HCT116 (cell line): ENCODE results near the gene RASA2. TPM values are rescaled to one million over a fixed set of nuclear protein-coding genes. Genes with fewer than 3 reads are reported as not detected.

Source experiments
- ATAC-seq: fragments of 200-7000 bp; cut with Tn5 transposase; 2 replicates; pipeline ENCODE4 v1.9.1; 2020; ENCODE audit warnings: mild to moderate bottlenecking, moderate library complexity
- BruUV-seq: library from RNA; stranded (reverse); fragments of 400-500 nt; replicated peaks from 2 replicates; lab custom pipeline; 2021; lab: Mats Ljungman, UMichigan
- CTCF ChIA-PET: fragments of 300-600 bp; sonication (Branson Sonifier 250); formaldehyde crosslinking; loops from one replicate; lab custom pipeline; 2021; ENCODE audit warnings: antibody characterized with exemption; lab: Charles Lee
- POLR2A ChIA-PET: fragments of 300-600, 350-600 bp; sonication (Branson Sonifier 250); formaldehyde crosslinking; loops from one replicate; lab custom pipeline; 2021; ENCODE audit warnings: antibody characterized with exemption; lab: Charles Lee
- RAD21 ChIA-PET, 2 experiments: fragments of 300-600 bp; sonication (Branson Sonifier 250); formaldehyde crosslinking; loops; one replicate each; lab custom pipeline; 2023; ENCODE audit warnings: low total read pairs in 2 of 2; ENCODE audit not compliant: uncharacterized antibody in 2 of 2, unreplicated experiment in 2 of 2, low non-redundant PET in 1 of 2; lab: Charles Lee
- DNase-seq: peaks from one replicate; pipeline ENCODE4 v3.0.0-alpha.2; 2010; ENCODE audit warnings: low read depth, low spot score
- H2AFZ ChIP-seq: fragments of 200-600 bp; shearing (Covaris generic), sonication (generic); 2 replicates; pipeline ENCODE4 v1.6.1; 2017; ENCODE audit warnings: low read depth, mixed run types, mixed read lengths, antibody characterized with exemption, low read length; ENCODE audit not compliant: poor library complexity, severe bottlenecking
- H3K27ac ChIP-seq: 2 replicates; pipeline ENCODE4 v1.5.1; 2012; ENCODE audit warnings: low read depth, low read length
- H3K27me3 ChIP-seq: fragments of 200-600 bp; sonication (generic); 2 replicates; pipeline ENCODE4 v1.6.1; 2016; ENCODE audit warnings: mixed run types, low read length, mixed read lengths; ENCODE audit not compliant: insufficient read depth
- H3K36me3 ChIP-seq, 2 experiments: fragments of 200-500 bp in 1 of 2; fragments of 200-600 bp in 1 of 2; sonication (Bioruptor generic) in 1 of 2; sonication (generic) in 1 of 2; 2 replicates each; pipeline versions ENCODE4 v1.5.1 to v1.6.1; 2014 to 2016; ENCODE audit warnings: low read length in 2 of 2, inconsistent platforms in 1 of 2, mixed read lengths in 1 of 2, mixed run types in 1 of 2; ENCODE audit not compliant: insufficient read depth in 2 of 2, control insufficient read depth in 1 of 2
- H3K4me1 ChIP-seq, 2 experiments: fragments of 200-600 bp in 1 of 2; sonication (generic) in 1 of 2; 2 replicates each; pipeline versions ENCODE4 v1.5.1 to v1.6.1; 2012 to 2017; ENCODE audit warnings: low read length in 2 of 2, inconsistent platforms in 1 of 2, mild to moderate bottlenecking in 1 of 2, mixed read lengths in 1 of 2, mixed run types in 1 of 2, moderate library complexity in 1 of 2; ENCODE audit not compliant: insufficient read depth in 2 of 2, control insufficient read depth in 1 of 2
- H3K4me2 ChIP-seq: fragments of 200-600 bp; sonication (generic); 2 replicates; pipeline ENCODE4 v1.6.1; 2017; ENCODE audit warnings: mixed run types, low read length, mixed read lengths
- H3K4me3 ChIP-seq, 2 experiments: fragments of 200-600 bp in 1 of 2; sonication (generic) in 1 of 2; replicated peaks in 1 of 2; 2 replicates each; pipeline ENCODE4 v1.5.1; 2011 to 2016; ENCODE audit warnings: low read length in 2 of 2, control low read depth in 1 of 2, low read depth in 1 of 2, mild to moderate bottlenecking in 1 of 2, mixed read lengths in 1 of 2, mixed run types in 1 of 2
- H3K79me2 ChIP-seq: fragments of 200-600 bp; sonication (generic); 2 replicates; pipeline ENCODE4 v1.6.1; 2017; ENCODE audit warnings: mild to moderate bottlenecking, mixed run types, low read length, moderate library complexity, mixed read lengths; ENCODE audit not compliant: insufficient read depth
- H3K9ac ChIP-seq: fragments of 200-600 bp; sonication (generic); 2 replicates; pipeline ENCODE4 v1.6.1; 2016; ENCODE audit warnings: low read length, mixed read lengths
- H3K9me2 ChIP-seq: fragments of 200-600 bp; sonication (generic), shearing (Covaris generic); 2 replicates; pipeline ENCODE4 v1.6.1; 2017; ENCODE audit warnings: mixed run types, mild to moderate bottlenecking, moderate library complexity; ENCODE audit not compliant: insufficient read depth
- H3K9me3 ChIP-seq, 2 experiments: fragments of 200-500 bp in 1 of 2; fragments of 200-600 bp in 1 of 2; sonication (Bioruptor generic) in 1 of 2; sonication (generic) in 1 of 2; 2 replicates each; pipeline ENCODE4 v1.6.1; 2014 to 2017; ENCODE audit warnings: low read length in 2 of 2, mixed read lengths in 2 of 2, inconsistent platforms in 1 of 2, low read depth in 1 of 2, mild to moderate bottlenecking in 1 of 2, mixed run types in 1 of 2, moderate library complexity in 1 of 2; ENCODE audit not compliant: control insufficient read depth in 1 of 2, insufficient read depth in 1 of 2
- H4K20me1 ChIP-seq: fragments of 200-600 bp; sonication (generic), shearing (Covaris generic); 2 replicates; pipeline ENCODE4 v1.6.1; 2017; ENCODE audit warnings: mixed run types, mild to moderate bottlenecking, moderate library complexity; ENCODE audit not compliant: insufficient read depth
- ATF3 ChIP-seq: IDR thresholded peaks from 2 replicates; pipeline ENCODE4 v1.6.1; 2012
- CEBPB ChIP-seq: IDR thresholded peaks from 2 replicates; pipeline ENCODE4 v1.6.1; 2012; ENCODE audit warnings: low read depth
- CTCF ChIP-seq, 3 experiments: fragments of 200-600 bp in 1 of 3; sonication (generic) in 1 of 3; IDR thresholded peaks in 2 of 3; conservative IDR thresholded peaks in 1 of 3; 2 replicates each; pipeline ENCODE4 v1.5.1; 2012 to 2017; ENCODE audit warnings: low read depth in 2 of 3, low read length in 2 of 3, antibody characterized with exemption in 1 of 3, borderline replicate concordance in 1 of 3, control low read depth in 1 of 3, mild to moderate bottlenecking in 1 of 3, mixed read lengths in 1 of 3, mixed run types in 1 of 3, moderate library complexity in 1 of 3; ENCODE audit not compliant: insufficient read depth in 1 of 3
- EGR1 ChIP-seq: IDR thresholded peaks from 2 replicates; pipeline ENCODE4 v1.6.1; 2012; ENCODE audit warnings: low read depth
- ELF1 ChIP-seq: IDR thresholded peaks from 2 replicates; pipeline ENCODE4 v1.6.1; 2012; ENCODE audit warnings: low read depth, borderline replicate concordance
- EZH2phosphoT487 ChIP-seq: fragments of 200-600 bp; IDR thresholded peaks from 2 replicates; pipeline ENCODE4 v1.6.1; 2018; ENCODE audit warnings: antibody characterized with exemption, borderline replicate concordance
- FOSL1 ChIP-seq: IDR thresholded peaks from 2 replicates; pipeline ENCODE4 v1.6.1; 2012; ENCODE audit warnings: low read depth
- JUND ChIP-seq: IDR thresholded peaks from 2 replicates; pipeline ENCODE4 v1.6.1; 2012
- POLR2AphosphoS5 ChIP-seq: IDR thresholded peaks from 2 replicates; pipeline ENCODE4 v1.6.1; 2011; ENCODE audit warnings: mild to moderate bottlenecking, low read depth, low read length, moderate library complexity
- RAD21 ChIP-seq: IDR thresholded peaks from 2 replicates; pipeline ENCODE4 v1.6.1; 2012; ENCODE audit warnings: low read depth, mild to moderate bottlenecking
- REST ChIP-seq: IDR thresholded peaks from 2 replicates; pipeline ENCODE4 v1.6.1; 2012; ENCODE audit warnings: low read depth
- SIN3A ChIP-seq: IDR thresholded peaks from 2 replicates; pipeline ENCODE4 v1.6.1; 2012; ENCODE audit warnings: low read depth
- YY1 ChIP-seq: IDR thresholded peaks from 2 replicates; pipeline ENCODE4 v1.6.1; 2011; ENCODE audit warnings: low read length, low read depth, moderate library complexity, mild to moderate bottlenecking; ENCODE audit not compliant: insufficient replicate concordance; ENCODE audit errors: extremely low read depth
- ZBTB33 ChIP-seq: IDR thresholded peaks from 2 replicates; pipeline ENCODE4 v1.6.1; 2011; ENCODE audit warnings: mild to moderate bottlenecking, low read length, moderate library complexity; ENCODE audit not compliant: insufficient replicate concordance; ENCODE audit errors: extremely low read depth
- ZNF274 ChIP-seq: fragments of 200-500 bp; sonication (Bioruptor generic); IDR thresholded peaks from 2 replicates; pipeline ENCODE4 v1.6.1; 2014; ENCODE audit warnings: mild to moderate bottlenecking, low read depth, low read length, inconsistent platforms
- intact Hi-C: fragments of 100-400 bp; cut with micrococcal nuclease; formaldehyde crosslinking; loops from 2 replicates; pipeline ENCODE4 v1.10.0; 2022
- total RNA-seq: library from RNA; stranded (reverse); gene quantifications from one replicate; pipeline ENCODE4 v1.2.1, GENCODE V29; 2021; ENCODE audit not compliant: unreplicated experiment

RASA2 gene
- total RNA-seq, 1 experiment from 2014 or later: 12.8 TPM

GRCh38 chr3:141547791-141548190 lies 61.0 kb downstream of the RASA2 start:
- Histone ChIP-seq H3K79me2 (no peaks in the 10 kb centered on the region), H4K20me1 (no peaks in the 10 kb centered on the region), H3K27ac (no peak overlapping the region), H3K4me1 (no peaks in the 10 kb centered on the region), H3K9ac (no peak overlapping the region), H3K4me2 (no peak overlapping the region), H3K27me3 (no peaks in the 10 kb centered on the region), H3K9me3 (no peaks in the 10 kb centered on the region; a peak in 1 of 4 replicates), H3K9me2 (no peaks in the 10 kb centered on the region), H2AFZ (no peak overlapping the region), H3K36me3 (peaks cover 0 to 4% of the 10 kb centered on the region in 2 experiments; a peak in 1 of 4 replicates), H3K4me3 (no peak overlapping the region)
- ChIA-PET CTCF (no interaction called here), RAD21 (no interaction called here), POLR2A (no interaction called here)
- intact Hi-C loops: no loop called here
- ATAC-seq (no peak), DNase-seq (no peak)
- TF ChIP-seq RAD21 (no peak), ZBTB33 (no peak), REST (no peak), JUND (no peak), ELF1 (no peak), CTCF (IDR thresholded peaks at IDR 0.05 in 2 of 3, conservative IDR thresholded peaks at IDR 0.05 in 1 of 3; ENCODE audit: borderline replicate concordance in 1 of 3, insufficient read depth in 1 of 3, low read depth in 2 of 3, low read length in 2 of 3) (no peak), CEBPB (no peak), FOSL1 (no peak), EZH2phosphoT487 (no peak), YY1 (no peak), EGR1 (no peak), ZNF274 (no peak), POLR2AphosphoS5 (no peak), SIN3A (no peak), ATF3 (no peak)
- BruUV-seq: no TSS peak
